ENCODE data around the gene NDUFS2.

GRCh38 chr1:161225178-161225533 is 23.0 kb downstream of the NDUFS2 start:
- TF ChIP-seq CEBPB (IDR thresholded peaks at IDR 0.05) (no peak), EP300 (IDR thresholded peaks at IDR 0.05; ENCODE audit: borderline replicate concordance) (no peak), NFIC (IDR thresholded peaks at IDR 0.05) (no peak), TCF12 (IDR thresholded peaks at IDR 0.05; ENCODE audit: low read depth) (no peak), YY1 (IDR thresholded peaks at IDR 0.05; ENCODE audit: low read depth) (no peak), TAF1 (IDR thresholded peaks at IDR 0.05; ENCODE audit: low read depth) (no peak), RAD21 (IDR thresholded peaks at IDR 0.05; ENCODE audit: low read depth) (no peak), CREB1 (IDR thresholded peaks at IDR 0.05; ENCODE audit: low read depth) (no peak), USF1 (IDR thresholded peaks at IDR 0.05) (no peak)
- TF ChIP-seq, protein P1, sequence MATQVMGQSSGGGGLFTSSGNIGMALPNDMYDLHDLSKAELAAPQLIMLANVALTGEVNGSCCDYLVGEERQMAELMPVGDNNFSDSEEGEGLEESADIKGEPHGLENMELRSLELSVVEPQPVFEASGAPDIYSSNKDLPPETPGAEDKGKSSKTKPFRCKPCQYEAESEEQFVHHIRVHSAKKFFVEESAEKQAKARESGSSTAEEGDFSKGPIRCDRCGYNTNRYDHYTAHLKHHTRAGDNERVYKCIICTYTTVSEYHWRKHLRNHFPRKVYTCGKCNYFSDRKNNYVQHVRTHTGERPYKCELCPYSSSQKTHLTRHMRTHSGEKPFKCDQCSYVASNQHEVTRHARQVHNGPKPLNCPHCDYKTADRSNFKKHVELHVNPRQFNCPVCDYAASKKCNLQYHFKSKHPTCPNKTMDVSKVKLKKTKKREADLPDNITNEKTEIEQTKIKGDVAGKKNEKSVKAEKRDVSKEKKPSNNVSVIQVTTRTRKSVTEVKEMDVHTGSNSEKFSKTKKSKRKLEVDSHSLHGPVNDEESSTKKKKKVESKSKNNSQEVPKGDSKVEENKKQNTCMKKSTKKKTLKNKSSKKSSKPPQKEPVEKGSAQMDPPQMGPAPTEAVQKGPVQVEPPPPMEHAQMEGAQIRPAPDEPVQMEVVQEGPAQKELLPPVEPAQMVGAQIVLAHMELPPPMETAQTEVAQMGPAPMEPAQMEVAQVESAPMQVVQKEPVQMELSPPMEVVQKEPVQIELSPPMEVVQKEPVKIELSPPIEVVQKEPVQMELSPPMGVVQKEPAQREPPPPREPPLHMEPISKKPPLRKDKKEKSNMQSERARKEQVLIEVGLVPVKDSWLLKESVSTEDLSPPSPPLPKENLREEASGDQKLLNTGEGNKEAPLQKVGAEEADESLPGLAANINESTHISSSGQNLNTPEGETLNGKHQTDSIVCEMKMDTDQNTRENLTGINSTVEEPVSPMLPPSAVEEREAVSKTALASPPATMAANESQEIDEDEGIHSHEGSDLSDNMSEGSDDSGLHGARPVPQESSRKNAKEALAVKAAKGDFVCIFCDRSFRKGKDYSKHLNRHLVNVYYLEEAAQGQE (IDR thresholded peaks at IDR 0.05; ENCODE audit: low read depth), result no peak
- TF ChIP-seq, protein P2, sequence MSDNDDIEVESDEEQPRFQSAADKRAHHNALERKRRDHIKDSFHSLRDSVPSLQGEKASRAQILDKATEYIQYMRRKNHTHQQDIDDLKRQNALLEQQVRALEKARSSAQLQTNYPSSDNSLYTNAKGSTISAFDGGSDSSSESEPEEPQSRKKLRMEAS (IDR thresholded peaks at IDR 0.05), result no peak

Data from Ishikawa (cell line).